T-helper 2 cell treated with Interferon-gamma antibody and Interleukin-4, amounts not matched to agents 5 μg/mL and 100 μg/mL, for 36 hours (primary cell): ENCODE measurements around the gene DCDC1.

Experiments
- DNase-seq: peaks from one replicate; pipeline ENCODE4 v3.0.0; 2021; ENCODE audit warnings: low spot score
- H3K27ac Mint-ChIP-seq: one replicate; pipeline ENCODE4 v1.8.0; 2021; ENCODE audit warnings: mild to moderate bottlenecking, mixed read lengths
- H3K27me3 Mint-ChIP-seq: one replicate; pipeline ENCODE4 v1.8.0; 2021; ENCODE audit warnings: low read depth, mixed read lengths
- H3K36me3 Mint-ChIP-seq: one replicate; pipeline ENCODE4 v1.8.0; 2021; ENCODE audit warnings: low read depth, mixed read lengths
- H3K4me1 Mint-ChIP-seq: one replicate; pipeline ENCODE4 v1.8.0; 2021; ENCODE audit warnings: low read depth, mixed read lengths
- H3K4me3 Mint-ChIP-seq: one replicate; pipeline ENCODE4 v1.8.0; 2022; ENCODE audit warnings: mild to moderate bottlenecking, moderate library complexity, mixed read lengths
- H3K9me3 Mint-ChIP-seq: one replicate; pipeline ENCODE4 v1.8.0; 2021; ENCODE audit warnings: mixed read lengths

Gene DCDC1

GRCh38 chr11:30815619-30816018, 553.9 kb downstream of the DCDC1 start:
- no peak overlapping the region for H3K4me3 Mint-ChIP-seq
- DNase-seq = no peak
- no peaks in the 10 kb centered on the region for H3K9me3 Mint-ChIP-seq
- H3K36me3 Mint-ChIP-seq = no peaks in the 10 kb centered on the region
- no peaks in the 10 kb centered on the region for H3K27me3 Mint-ChIP-seq
- H3K27ac Mint-ChIP-seq = no peak overlapping the region
- no peaks in the 10 kb centered on the region for H3K4me1 Mint-ChIP-seq

- Mint-ChIP-seq H3K27me3 (no peaks in the 10 kb centered on the region), H3K4me3 (no peak overlapping the region), H3K4me1 (no peaks in the 10 kb centered on the region), H3K36me3 (no peaks in the 10 kb centered on the region), H3K27ac (no peak overlapping the region), H3K9me3 (no peaks in the 10 kb centered on the region)
- DNase-seq = no peak
These were observed 554.8 kb downstream of the DCDC1 start for GRCh38 chr11:30814737-30815136.
